Measurements from ENCODE around the gene SELENOW.

DNA sequence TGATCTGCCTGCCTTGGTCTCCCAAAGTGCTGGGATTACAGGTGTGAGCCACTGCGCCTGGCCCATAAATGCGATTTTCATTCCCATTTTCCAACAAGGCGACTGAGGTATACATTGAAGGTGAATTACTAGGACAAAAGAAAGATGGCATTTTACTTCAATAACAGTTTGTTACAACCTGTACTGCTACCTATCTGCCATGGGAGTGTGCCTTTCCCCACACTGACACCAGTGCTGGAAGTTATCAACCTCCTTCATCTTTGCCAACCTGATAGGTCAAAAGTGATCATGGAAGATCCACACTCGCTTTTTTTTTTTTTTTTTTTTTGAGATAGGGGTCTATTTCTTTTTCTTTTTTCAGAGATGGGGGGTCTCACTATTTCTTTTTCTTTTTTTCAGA is 54.2 kb downstream of the SELENOW start:
- TF ChIP-seq, protein P1, sequence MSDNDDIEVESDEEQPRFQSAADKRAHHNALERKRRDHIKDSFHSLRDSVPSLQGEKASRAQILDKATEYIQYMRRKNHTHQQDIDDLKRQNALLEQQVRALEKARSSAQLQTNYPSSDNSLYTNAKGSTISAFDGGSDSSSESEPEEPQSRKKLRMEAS (IDR thresholded peaks at IDR 0.05; ENCODE audit: low read depth) = no peak
- TF ChIP-seq CTCF (IDR thresholded peaks at IDR 0.05) (no peak), POLR2AphosphoS5 (IDR thresholded peaks at IDR 0.05; ENCODE audit: low read depth, low read length) (no peak), TCF12 (IDR thresholded peaks at IDR 0.05) (no peak), RCOR1 (IDR thresholded peaks at IDR 0.05; ENCODE audit: low read length) (no peak), JUND (IDR thresholded peaks at IDR 0.05) (no peak), NFIC (IDR thresholded peaks at IDR 0.05; ENCODE audit: borderline replicate concordance) (no peak), EZH2phosphoT487 (IDR thresholded peaks at IDR 0.05; ENCODE audit: borderline replicate concordance, low read depth) (no peak)
- TF ChIP-seq, protein P2, sequence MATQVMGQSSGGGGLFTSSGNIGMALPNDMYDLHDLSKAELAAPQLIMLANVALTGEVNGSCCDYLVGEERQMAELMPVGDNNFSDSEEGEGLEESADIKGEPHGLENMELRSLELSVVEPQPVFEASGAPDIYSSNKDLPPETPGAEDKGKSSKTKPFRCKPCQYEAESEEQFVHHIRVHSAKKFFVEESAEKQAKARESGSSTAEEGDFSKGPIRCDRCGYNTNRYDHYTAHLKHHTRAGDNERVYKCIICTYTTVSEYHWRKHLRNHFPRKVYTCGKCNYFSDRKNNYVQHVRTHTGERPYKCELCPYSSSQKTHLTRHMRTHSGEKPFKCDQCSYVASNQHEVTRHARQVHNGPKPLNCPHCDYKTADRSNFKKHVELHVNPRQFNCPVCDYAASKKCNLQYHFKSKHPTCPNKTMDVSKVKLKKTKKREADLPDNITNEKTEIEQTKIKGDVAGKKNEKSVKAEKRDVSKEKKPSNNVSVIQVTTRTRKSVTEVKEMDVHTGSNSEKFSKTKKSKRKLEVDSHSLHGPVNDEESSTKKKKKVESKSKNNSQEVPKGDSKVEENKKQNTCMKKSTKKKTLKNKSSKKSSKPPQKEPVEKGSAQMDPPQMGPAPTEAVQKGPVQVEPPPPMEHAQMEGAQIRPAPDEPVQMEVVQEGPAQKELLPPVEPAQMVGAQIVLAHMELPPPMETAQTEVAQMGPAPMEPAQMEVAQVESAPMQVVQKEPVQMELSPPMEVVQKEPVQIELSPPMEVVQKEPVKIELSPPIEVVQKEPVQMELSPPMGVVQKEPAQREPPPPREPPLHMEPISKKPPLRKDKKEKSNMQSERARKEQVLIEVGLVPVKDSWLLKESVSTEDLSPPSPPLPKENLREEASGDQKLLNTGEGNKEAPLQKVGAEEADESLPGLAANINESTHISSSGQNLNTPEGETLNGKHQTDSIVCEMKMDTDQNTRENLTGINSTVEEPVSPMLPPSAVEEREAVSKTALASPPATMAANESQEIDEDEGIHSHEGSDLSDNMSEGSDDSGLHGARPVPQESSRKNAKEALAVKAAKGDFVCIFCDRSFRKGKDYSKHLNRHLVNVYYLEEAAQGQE (IDR thresholded peaks at IDR 0.05; ENCODE audit: low read depth, low read length) = no peak
